PC-9 (cell line): ENCODE results near the gene CPN2. TPM values are rescaled to one million over a fixed set of nuclear protein-coding genes. Genes with fewer than 3 reads are reported as not detected.

Experiments used
- BruUV-seq: library from RNA; stranded (reverse); fragments of 400-500 nt; replicated peaks from 2 replicates; lab custom pipeline; 2021; lab: Mats Ljungman, UMichigan
- CTCF ChIA-PET: fragments of 300-600 bp; sonication (Branson Sonifier 250); formaldehyde crosslinking; loops from one replicate; lab custom pipeline; 2022; ENCODE audit warnings: antibody characterized with exemption; lab: Charles Lee
- POLR2A ChIA-PET: fragments of 300-600 bp; sonication (Branson Sonifier 250); formaldehyde crosslinking; loops from one replicate; lab custom pipeline; 2022; ENCODE audit warnings: antibody characterized with exemption; ENCODE audit not compliant: unreplicated experiment; lab: Charles Lee
- DNase-seq, 2 experiments: peaks; one replicate each; pipeline versions ENCODE4 v3.0.0 to v3.0.0-alpha.2; 2015 to 2022; ENCODE audit warnings: mixed read lengths in 1 of 2
- H2AFZ ChIP-seq: fragments of 200-600 bp; sonication (generic); 2 replicates; pipeline ENCODE4 v1.8.1; 2017; ENCODE audit warnings: antibody characterized with exemption
- H3F3A ChIP-seq: fragments of 200-600 bp; sonication (generic); 2 replicates; pipeline ENCODE4 v1.8.1; 2017; ENCODE audit warnings: antibody characterized with exemption, mild to moderate bottlenecking, low read depth; ENCODE audit not compliant: insufficient read depth
- H3K27ac ChIP-seq: fragments of 200-600 bp; sonication (generic); 2 replicates; pipeline ENCODE4 v1.6.1; 2016; ENCODE audit warnings: mixed run types
- H3K27me3 ChIP-seq: fragments of 200-600 bp; sonication (generic); 2 replicates; pipeline ENCODE4 v1.6.1; 2016; ENCODE audit warnings: low read depth, mixed run types; ENCODE audit not compliant: insufficient read depth
- H3K36me3 ChIP-seq: fragments of 200-600 bp; sonication (generic); 2 replicates; pipeline ENCODE4 v1.6.1; 2016; ENCODE audit warnings: low read depth, mixed run types
- H3K4me1 ChIP-seq: fragments of 200-600 bp; sonication (generic); replicated peaks from 2 replicates; pipeline ENCODE4 v1.6.1; 2016; ENCODE audit warnings: mixed run types; ENCODE audit not compliant: insufficient read depth
- H3K4me2 ChIP-seq: fragments of 200-600 bp; sonication (generic); 2 replicates; pipeline ENCODE4 v1.6.1; 2017; ENCODE audit warnings: mixed run types
- H3K4me3 ChIP-seq: fragments of 200-600 bp; sonication (generic); 2 replicates; pipeline ENCODE4 v1.6.1; 2016; ENCODE audit warnings: mixed run types
- H3K79me2 ChIP-seq: fragments of 200-600 bp; sonication (generic); 2 replicates; pipeline ENCODE4 v1.6.1; 2017; ENCODE audit warnings: low read depth, mixed run types
- H3K9me2 ChIP-seq: fragments of 200-600 bp; sonication (generic); 2 replicates; pipeline ENCODE4 v1.8.1; 2017; ENCODE audit warnings: mild to moderate bottlenecking; ENCODE audit not compliant: insufficient read depth
- H3K9me3 ChIP-seq: fragments of 200-600 bp; sonication (generic); 2 replicates; pipeline ENCODE4 v1.8.1; 2016; ENCODE audit warnings: low read depth; ENCODE audit not compliant: insufficient read depth
- H4K20me1 ChIP-seq: fragments of 200-600 bp; sonication (generic); 2 replicates; pipeline ENCODE4 v1.8.1; 2017; ENCODE audit not compliant: insufficient read depth
- CTCF ChIP-seq: fragments of 200-600 bp; sonication (generic); conservative IDR thresholded peaks from 2 replicates; pipeline ENCODE4 v1.6.1; 2017; ENCODE audit warnings: mixed run types, antibody characterized with exemption, mild to moderate bottlenecking, moderate library complexity
- EZH2 ChIP-seq: fragments of 200-600 bp; sonication (generic); IDR thresholded peaks from 2 replicates; pipeline ENCODE4 v1.8.0; 2017; ENCODE audit warnings: antibody characterized with exemption, low read depth
- intact Hi-C: fragments of 100-400 bp; cut with micrococcal nuclease; formaldehyde crosslinking; loops from one replicate; pipeline ENCODE4 v1.10.0; 2022; ENCODE audit not compliant: unreplicated experiment
- total RNA-seq: library from RNA; stranded (reverse); gene quantifications from 2 replicates; pipeline ENCODE4 v1.2.3, GENCODE V29; 2021

The CPN2 gene
- total RNA-seq, 1 experiment from 2014 or later: not detected

GRCh38 chr3:194395778-194396538 is 44.8 kb upstream of the CPN2 start:
- H3K27me3 ChIP-seq: peaks cover 5% of the 10 kb centered on the region; the same call in 1 of the 2 replicates
- no peaks in the 10 kb centered on the region for H3K9me2 ChIP-seq
- H3K79me2 ChIP-seq: no peaks in the 10 kb centered on the region
- CTCF ChIA-PET: no interaction called here
- H3K36me3 ChIP-seq: no peaks in the 10 kb centered on the region
- H3K4me3 ChIP-seq: no peak overlapping the region
- 0 out of 2 replicates have a peak, but pooled peaks cover 2% of the 10 kb centered on the region for H3K9me3 ChIP-seq
- no TSS peak for BruUV-seq
- H3F3A ChIP-seq: peaks cover 5% of the 10 kb centered on the region; the same call in 1 of the 2 replicates
- H4K20me1 ChIP-seq: no peaks in the 10 kb centered on the region
- DNase-seq: no peak
- H3K4me2 ChIP-seq: no peak overlapping the region
- TF ChIP-seq EZH2: no peak
- no peaks in the 10 kb centered on the region for H3K4me1 ChIP-seq
- POLR2A ChIA-PET: no interaction called here
- intact Hi-C loops: no loop called here
- H2AFZ ChIP-seq: no peak overlapping the region
- H3K27ac ChIP-seq: no peak overlapping the region

- intact Hi-C loops: no loop called here
- POLR2A ChIA-PET: interaction anchor here (0.6 kb wide), 2 partner anchors 15 to 38 kb away, joined by 3 to 18 read pairs; no protein-coding TSS in a partner anchor
These were observed 44.1 kb upstream of the CPN2 start for GRCh38 chr3:194395212-194395611.

GRCh38 chr3:194392576-194392975 is 41.4 kb upstream of the CPN2 start:
- no TSS peak for BruUV-seq
- H3K79me2 ChIP-seq: no peaks in the 10 kb centered on the region
- H3K4me2 ChIP-seq: no peak overlapping the region
- TF ChIP-seq CTCF: no peak
- no peak for TF ChIP-seq EZH2
- peaks cover 20% of the 10 kb centered on the region; the same call in 1 of the 2 replicates for H3K27me3 ChIP-seq
- H3K9me2 ChIP-seq: no peaks in the 10 kb centered on the region
- DNase-seq: no peak
- CTCF ChIA-PET: no interaction called here
- no peaks in the 10 kb centered on the region for H4K20me1 ChIP-seq
- H3K27ac ChIP-seq: no peak overlapping the region
- H3K4me1 ChIP-seq: no peaks in the 10 kb centered on the region
- no peaks in the 10 kb centered on the region; the same call in 1 of the 2 replicates for H3F3A ChIP-seq
- H3K9me3 ChIP-seq: peaks cover 10% of the 10 kb centered on the region; the same call in 1 of the 2 replicates
- no peaks in the 10 kb centered on the region for H3K36me3 ChIP-seq
- intact Hi-C loops: no loop called here
- no peak overlapping the region for H2AFZ ChIP-seq
- POLR2A ChIA-PET: no interaction called here
- H3K4me3 ChIP-seq: no peak overlapping the region

More at GRCh38 chr3:194395212-194395611, 44.1 kb upstream of the CPN2 start:
- BruUV-seq: no TSS peak
- H3K4me3 ChIP-seq: no peak overlapping the region
- no peak overlapping the region for H3K27ac ChIP-seq
- H3K9me3 ChIP-seq: 0 out of 2 replicates have a peak, but pooled peaks cover 9% of the 10 kb centered on the region
- no peak for DNase-seq
- H3K4me2 ChIP-seq: no peak overlapping the region
- peaks cover 5% of the 10 kb centered on the region; the same call in 1 of the 2 replicates for H3F3A ChIP-seq
- peaks cover 13% of the 10 kb centered on the region; the same call in 1 of the 2 replicates for H3K27me3 ChIP-seq
- H3K36me3 ChIP-seq: no peaks in the 10 kb centered on the region
- H3K9me2 ChIP-seq: no peaks in the 10 kb centered on the region
- no peaks in the 10 kb centered on the region for H4K20me1 ChIP-seq
- H3K4me1 ChIP-seq: no peaks in the 10 kb centered on the region
- CTCF ChIA-PET: interaction anchor here (1.4 kb wide), 1 partner anchor 10 kb away, joined by 3 read pairs; no protein-coding TSS in a partner anchor
- no peak for TF ChIP-seq CTCF
- H2AFZ ChIP-seq: no peak overlapping the region
- H3K79me2 ChIP-seq: no peaks in the 10 kb centered on the region
